HG03139 (cell line): ENCODE data around the gene KDM5C.

Source experiments
- ATAC-seq: cut with Tn5 transposase; IDR thresholded peaks from one replicate; pipeline ENCODE4 v1.9.1; 2021; ENCODE audit not compliant: unreplicated experiment

KDM5C gene

DNA sequence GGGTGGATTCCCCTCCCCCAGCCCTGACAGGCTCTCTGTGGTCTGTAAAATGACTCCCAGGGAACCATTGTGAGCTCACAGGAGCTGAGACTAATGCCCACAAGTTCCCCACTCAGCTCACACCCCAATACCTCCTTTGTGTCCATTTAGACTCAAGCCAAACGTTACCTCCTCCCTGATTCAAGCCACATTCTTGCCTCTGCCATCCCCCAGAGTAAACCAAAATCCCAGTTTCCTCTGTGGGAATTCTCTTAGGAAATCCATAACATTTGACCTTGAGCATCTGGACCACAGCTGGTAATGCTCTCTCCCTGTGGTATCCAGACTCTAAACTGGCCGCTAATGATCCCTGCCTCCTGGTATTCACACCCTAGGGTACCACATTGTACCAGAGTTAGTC, 26.3 kb upstream of the KDM5C start:
- no peak for ATAC-seq

DNA sequence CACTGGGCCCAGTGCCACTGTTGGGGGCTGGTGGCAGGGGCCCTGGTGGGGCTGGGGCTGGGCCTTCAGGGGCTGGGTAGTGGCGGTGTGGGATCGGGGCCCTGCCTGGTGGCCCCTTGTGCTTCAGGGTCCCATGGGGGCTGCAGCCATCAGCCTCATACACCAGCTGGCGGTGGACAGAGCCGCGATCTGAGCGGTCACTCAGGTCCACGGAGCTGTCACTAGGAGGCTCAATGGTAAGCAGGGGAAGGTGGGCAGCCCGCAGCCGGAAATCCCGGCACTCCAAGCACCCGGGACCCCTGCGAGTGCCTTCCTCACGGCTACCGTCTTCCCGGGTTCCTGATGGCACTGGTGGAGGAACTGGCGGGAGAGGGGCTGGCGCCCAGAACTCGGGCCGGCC, 25.5 kb upstream of the KDM5C start:
- ATAC-seq = no peak

DNA sequence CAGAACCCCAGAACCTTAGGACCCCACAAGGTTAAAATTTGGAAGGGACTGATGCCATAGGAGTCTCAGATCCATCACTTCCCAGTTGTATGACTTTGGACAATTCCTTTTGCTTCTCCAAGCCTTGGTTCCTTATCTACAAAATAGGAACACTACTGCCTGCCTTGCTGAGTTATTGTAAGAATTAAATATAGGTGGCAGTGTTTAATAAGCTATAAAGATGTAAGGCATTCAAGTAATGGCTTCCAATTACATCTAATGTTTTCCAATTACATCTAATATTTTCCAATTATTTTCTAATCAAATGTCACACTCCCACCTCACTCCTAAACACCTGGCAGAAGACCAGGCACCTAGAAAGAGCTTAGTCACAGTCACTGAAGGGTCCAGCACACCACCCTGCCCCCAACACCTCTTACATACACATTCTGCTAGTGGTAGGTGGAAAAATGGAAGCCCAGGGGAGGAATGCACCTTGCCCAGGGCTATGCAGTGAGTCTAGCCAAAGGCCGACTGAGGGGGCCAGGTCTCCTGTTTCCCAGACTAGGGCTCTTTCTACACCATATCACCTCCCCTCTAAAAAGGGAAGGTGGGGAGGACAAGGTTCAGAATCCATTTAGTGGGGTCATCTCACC, 24.5 kb upstream of the KDM5C start:
- ATAC-seq = no peak

DNA sequence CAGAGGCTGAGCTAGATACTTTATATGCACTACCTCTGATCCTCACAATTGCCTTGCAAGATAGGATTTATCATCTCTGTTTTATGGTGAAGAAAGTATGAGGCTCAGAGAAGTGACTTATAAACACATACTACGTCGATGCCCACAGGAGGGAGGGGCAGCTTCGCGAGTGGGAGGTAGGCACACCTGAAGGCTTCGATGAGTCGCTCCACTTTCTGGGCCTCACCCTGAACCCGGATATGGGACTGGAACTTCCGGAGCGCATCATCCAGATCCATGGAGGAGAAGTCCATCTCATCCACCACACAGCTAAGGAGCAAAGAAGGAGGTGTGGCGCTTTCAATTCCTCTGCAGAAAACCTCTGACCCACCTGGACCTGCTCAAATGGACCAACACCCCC, 22.9 kb upstream of the KDM5C start:
- no peak for ATAC-seq

DNA sequence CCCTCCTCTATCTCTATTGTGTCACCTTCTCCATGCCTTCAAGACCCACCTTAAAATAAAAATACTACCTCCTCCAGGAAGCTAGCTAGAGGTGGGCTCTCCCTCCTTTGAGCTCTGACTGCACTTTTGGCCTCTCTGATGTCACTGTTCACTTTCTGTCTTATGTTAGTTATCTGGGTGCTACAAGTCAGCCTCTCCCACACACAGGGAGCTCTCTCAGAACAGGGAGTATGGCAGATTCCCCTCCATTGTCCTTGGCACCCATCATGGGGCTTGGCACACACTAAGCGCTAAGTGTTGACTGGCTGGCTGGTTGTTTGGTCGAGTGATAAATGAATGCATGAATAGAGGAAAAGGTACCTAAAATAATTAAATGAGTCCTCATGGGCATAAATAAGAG, 21.2 kb upstream of the KDM5C start:
- ATAC-seq = no peak

DNA sequence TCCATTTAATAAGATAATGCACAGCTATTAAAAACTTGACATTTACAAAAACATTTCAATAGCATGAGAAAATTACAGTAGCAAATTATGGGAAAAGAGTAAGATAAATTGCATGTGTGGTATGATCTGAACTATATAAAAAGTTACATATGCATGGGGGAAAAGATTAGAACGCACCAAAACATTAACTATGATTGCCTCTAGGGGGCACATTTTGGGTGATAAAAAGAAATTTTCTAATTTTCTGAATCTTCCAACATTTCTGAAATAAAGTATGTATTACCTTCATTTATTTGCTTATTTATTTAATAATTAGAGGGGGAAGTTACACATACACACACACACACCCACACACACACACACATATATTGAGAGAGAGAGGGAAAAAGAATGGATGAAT, 19.6 kb upstream of the KDM5C start:
- ATAC-seq = no peak

DNA sequence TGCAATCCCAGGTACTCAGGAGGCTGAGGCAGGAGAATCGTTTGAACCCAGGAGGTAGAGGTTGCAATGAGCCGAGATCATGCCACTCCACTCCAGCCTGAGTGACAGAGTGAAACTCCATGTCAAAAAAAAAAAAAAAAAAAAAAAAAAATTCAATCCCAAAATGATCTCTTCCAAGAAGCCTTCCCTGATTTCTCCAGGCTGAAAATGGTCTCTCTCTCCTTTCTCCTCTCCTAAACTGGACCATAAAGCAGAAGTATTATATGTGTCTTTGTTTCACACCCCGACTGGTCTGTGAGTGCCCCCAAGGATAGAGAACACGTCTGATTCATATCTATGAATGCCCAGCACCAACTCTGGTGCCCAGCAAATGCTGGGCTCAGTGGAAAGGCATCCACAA, 17.3 kb upstream of the KDM5C start:
- no peak for ATAC-seq

DNA sequence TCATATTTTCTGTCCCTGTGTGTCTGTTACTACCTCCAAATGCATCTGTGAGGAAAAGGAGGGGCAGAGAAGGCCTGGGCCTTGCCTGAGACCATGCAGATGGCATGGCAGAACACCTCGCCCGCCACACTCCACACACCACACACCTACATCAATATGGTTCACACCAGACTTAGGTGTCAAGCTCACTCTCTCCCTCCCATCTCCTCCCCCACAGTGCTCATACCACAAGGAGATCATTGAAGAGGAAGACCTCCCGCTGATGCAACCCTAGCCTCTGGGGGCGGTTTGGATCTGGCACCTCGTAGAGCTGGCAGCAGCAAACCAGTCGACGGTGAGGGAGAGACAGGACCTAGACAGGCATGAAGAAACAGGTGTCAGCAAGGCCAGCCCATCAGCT, 16.6 kb upstream of the KDM5C start:
- no peak for ATAC-seq

DNA sequence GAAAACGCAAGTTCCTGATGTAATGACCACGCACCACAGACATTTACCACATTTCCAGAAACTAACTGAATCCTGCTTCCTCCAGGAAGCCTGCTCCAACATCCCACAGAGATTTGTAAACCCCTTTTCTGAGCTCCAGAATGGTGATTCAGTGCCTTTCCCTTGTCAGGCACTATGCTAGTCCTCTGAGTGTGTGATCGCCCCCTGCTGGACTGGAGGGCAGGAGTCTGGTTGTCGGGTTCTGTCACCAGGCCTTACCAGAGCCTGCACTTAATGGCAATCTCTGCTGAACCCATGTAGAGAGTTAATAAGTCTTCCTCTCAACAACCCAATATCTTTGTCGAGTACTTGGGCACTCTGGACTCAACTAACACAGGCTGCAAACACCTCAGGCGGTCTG, 14.5 kb upstream of the KDM5C start:
- no peak for ATAC-seq

DNA sequence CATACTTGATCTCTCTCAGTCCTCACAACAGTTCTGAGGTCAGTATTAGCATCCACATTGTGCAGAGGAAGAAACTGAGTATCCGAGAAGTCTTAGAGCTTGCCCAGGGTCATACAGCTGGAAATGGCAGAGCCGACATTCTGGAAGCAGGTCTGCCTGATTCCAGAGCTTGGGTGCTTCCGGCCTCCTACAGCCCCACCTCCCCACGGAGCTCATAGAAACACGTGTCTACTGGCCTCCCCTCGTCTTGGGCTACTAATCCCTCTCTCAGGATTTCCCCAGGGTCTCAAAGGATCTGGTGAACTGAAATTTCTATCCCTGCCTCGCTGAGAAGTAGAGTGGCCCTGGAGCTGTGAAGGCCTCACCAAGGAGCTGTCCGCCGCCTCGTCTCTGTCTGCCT, 12.0 kb upstream of the KDM5C start:
- ATAC-seq = no peak

DNA sequence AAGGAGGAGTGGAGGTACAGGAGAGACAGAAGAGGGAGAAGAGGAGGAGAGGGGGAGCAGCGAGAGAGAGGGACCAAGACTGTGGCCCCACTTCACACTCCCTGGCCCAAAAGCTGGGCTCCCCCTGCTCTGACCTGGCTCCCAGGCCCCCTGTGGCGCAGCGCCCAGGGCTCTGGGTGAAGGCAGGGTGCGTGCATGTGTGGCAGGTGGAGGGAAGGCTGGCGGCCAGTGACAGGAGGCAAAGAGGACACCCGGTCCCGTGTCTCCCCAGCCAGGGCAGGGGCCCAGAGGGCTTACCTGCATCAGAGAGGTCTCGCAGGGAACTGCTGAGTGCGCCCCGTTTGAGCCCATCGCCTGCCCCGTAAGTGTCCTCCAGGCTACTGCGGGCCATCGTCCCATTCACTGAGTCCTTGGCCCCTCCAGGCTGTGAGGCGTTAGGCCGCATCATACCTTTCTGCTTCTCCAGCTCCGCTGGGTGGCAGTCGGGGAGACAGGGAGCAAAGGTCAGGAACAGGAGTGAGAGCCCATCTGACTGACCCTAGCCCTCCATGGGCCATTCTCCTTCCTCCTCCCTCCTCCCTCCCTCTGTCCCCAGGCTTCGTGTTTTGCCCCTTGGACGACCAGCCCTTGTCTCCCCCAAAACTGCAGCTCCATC, 11.1 kb upstream of the KDM5C start:
- no peak for ATAC-seq

DNA sequence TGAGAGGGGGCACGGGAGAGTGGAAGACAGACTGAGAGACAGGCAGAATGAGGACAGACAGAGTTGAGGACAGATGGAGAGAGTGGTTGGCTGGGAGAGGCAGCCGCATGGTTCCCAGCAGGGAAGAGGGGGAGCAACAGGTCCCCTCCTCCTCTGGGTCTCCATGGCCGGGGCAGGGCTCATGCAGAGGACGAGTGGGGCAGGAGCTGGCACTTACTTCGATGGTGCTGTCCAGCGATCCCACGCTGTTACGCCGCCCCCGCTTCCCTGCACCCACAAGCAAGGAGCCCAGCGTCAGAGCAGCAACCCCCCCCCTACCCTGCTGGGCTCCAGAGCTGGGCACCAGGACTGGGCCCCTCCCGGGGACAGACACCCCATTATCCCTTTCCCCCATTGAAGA, 10.6 kb upstream of the KDM5C start:
- no peak for ATAC-seq

DNA sequence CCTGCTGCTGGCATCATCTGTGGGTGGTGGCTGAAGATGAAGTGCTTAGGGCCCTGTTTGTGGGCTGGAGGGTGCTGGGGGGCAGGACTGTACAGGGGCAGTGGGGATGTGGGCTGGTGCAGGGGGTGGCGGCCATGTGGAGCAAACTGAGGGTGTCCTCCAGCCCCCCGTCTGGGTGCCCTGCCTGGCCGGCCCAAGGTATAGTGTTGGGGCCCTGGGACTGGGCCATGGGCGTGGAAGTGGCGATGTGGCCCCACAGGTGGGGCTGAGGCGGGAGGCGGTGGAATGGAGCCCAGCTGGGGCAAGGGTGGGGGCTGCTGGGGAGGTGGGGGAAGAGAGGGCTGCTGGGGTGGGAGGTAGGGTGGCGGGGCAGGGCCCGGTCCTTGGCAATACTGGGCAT, 9.5 kb upstream of the KDM5C start:
- no peak for ATAC-seq

DNA sequence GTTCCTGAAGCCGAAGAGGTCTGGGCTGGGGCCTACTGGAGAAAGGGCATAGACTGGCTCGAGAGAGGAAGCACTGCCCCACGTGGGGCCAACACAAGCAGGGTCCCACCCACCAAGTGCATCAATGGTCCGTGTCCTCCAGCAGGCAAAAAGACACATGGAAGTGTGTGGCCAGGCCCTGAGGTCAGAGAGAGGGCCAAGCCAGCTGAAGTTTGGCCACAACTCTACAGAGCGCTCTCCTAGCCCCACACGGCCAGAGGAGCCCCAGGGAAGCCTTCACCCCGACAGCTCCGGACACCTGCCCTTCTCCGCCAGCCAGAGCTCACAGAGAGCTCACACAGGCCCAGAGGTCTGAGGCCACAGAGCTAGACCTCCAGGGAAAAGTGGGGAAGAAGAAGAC, 8.5 kb upstream of the KDM5C start:
- no peak for ATAC-seq

DNA sequence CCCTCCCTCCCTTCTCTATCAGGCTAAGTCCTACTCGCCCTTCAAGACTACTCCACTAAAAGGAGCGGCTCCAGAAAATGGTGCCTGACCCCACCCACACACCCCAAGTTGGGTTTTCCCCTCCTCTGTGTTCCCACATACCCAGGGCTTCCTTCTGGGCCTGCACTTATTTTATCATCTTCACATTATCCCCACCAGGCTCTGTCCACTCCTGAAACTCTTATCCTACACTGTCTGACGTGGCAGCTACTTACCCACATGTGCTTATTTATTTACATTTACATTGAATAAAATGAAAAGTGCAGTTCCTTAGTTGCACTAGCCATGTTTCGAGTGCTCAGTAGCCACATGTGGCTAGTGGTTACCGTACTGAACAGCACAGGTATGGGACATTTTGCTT, 5.1 kb upstream of the KDM5C start:
- no peak for ATAC-seq

DNA sequence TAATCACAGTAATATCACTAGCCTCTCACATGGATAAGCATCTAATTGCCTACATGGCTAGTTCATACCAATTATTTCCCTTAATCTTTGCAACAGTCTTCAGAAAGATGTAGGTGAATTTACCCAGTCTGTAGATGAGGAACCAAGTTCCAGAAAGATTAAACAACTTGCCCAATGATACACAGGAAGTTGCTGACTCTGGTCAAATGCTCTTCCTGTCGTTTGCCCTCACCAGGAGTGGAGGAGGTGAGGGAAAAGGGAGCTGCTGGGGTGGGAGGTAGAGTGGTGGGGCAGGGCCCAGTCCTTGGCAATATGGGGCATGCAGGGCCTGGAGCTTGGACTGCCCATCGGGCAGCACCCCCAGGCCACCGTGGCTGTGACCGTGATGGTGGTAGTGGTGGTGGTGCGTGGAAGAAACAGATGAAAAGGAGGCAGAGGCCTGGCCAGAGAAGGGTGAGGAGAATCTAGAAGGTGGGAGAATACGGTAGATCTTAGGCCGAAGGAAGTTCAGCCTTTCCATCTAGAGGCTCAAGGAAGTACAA, 2.3 kb upstream of the KDM5C start:
- no peak for ATAC-seq

DNA sequence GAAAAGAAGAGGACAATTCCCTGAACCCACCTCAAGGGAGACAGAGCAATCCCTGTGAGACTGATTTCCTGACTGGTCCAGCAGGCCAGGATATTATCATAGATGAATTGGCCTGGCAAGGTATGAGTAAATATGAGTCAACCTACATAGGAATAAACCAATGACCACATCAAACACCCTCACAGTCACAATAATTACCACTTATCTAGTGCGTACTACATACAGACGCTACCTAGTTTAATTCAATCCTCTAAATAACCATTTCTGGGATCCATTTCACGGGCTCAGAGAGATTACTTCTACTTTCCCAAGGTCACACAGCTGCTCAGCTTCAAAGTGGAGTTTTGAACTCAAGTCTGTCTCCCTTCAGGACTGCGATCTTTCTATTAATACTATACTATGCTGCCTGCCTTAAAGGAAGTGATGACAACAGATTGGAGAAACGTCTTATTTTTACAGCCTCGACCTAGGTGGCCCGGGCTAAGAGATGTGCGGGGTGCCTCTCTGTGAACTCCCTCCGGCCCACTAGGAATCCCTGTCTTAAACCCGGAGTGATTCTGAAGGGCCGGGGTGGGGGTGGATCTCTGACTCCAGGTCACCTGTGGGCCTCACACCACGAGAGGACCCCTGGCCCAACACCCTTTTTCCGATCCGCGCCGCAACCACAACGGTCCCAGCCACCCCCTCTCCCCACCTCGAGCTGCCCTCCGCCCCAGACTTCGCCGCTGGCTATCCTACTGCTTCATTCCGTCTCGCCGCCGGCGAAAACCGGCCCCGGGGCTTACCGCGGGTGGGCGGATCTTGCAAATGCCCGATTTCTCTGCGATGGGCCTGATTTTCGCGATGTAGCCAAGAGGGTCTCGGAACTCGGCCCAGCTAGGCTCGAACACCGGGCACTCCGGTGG, 800 bp downstream of the KDM5C start:
- ATAC-seq = no peak

DNA sequence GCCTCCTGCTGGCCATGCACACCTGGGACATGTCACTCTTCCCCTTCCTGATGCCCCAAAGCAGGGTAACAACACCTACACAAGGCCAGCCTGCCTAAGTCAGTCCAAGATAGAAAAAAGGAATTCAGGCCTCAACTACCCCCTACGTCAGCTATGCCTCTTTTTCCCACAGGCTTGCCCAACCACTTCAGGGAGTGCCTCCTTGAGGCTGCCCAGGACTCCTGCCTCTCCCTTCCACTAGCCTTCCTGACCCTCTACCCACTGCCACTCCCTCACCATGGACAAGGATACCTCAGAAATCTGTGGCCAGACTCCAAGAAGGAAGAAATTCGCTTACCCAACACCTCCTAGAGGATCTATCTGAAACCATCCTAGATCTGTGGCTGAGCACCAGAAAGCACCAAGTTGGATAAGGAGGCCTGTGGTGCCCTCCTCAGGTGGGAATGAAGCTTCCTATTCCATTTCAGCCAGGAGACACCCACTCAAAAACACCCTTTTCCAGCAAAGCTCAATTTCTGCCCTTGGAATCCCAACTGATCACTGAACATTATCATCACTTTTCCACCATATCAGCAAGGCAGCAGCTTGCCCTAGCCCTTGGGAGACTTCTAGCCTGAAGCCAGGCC, 1.8 kb downstream of the KDM5C start:
- ATAC-seq = no peak

DNA sequence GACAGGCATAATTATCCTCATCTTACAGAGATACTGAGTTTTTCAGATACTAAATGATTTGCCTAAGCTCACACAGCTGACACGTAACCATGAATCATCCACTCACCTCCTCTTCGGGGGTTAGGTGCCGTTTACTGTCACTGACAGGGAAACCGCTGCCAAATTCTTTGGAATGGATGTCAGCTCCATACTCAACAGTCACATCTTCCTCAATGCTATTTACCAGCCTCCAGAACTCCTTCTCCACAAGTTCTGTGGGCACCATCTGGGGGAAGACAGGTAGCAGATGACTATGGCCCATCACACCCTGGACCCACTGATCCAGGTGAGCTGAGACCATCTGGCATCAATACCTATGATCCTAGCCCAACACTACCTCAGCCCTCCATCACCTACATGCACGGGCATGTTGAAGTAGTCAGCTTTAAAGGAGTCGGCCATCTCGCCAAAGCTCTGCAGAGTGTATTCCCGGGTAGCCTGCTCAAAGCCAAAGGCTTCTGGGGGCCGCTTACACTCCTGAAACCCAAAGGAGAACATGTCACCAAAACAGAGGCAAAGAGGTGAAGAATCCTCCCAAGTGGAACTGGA, 13.5 kb downstream of the KDM5C start:
- ATAC-seq = no peak

DNA sequence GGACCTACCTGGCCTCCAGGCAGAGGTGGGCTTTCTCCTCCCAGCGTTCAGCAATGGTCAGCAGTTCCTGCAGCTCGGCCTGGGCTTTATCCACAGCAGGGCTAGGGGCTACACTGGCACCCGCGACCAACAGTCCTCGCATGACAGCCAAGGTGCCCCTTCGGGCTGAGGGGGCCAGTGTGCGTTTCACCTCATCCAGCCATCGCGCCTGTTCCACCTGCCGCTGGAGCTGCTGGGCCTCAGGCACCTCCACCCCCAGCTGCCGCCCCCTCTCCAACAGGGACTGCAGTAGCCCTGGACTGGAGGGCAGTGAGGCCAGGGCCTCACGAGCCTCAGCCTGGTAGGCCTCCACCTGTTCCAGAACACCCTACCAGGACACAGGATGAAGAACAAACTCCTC, 28.3 kb downstream of the KDM5C start:
- ATAC-seq = no peak

DNA sequence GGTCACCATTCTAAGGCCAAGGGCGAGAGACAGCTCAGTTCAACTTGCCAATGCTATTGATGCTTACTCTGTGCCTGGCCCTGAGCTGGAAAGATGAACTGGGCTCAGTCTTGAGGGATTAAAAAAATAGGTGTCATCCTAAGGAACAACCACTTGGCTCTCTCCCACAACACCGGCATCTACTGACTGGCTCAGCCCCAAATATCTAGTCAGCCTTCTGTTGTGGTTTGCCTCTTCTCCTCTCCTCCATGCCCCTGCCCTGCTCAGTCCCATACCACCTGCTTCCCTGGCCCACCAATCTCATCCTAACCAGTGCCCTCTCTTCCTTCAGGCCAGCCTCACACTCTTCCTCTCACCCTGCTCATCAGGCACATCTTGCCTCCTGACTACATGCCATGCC, 29.6 kb downstream of the KDM5C start:
- ATAC-seq = no peak
